GM12878 (cell line): Measurements from ENCODE around the gene SOX18. TPM values are rescaled to one million over a fixed set of nuclear protein-coding genes. Genes with fewer than 3 reads are reported as not detected.

Experiments
- ATAC-seq: fragments of 200-7000 bp; cut with Tn5 transposase; 3 replicates; pipeline ENCODE4 v1.9.1; 2020; ENCODE audit warnings: mild to moderate bottlenecking, moderate library complexity
- BruUV-seq: library from RNA; stranded (reverse); fragments of 400-500 nt; replicated peaks from 2 replicates; lab custom pipeline; 2021; lab: Mats Ljungman, UMichigan
- CTCF ChIA-PET: fragments of 300-600 bp; sonication (Branson Sonifier 250); formaldehyde crosslinking; extraction: SDS; loops from one replicate; lab custom pipeline; 2021; ENCODE audit warnings: inconsistent platforms; lab: Yijun Ruan, JAX
- POLR2A ChIA-PET: fragments of 350-600 bp; formaldehyde crosslinking; extraction: SDS; loops from one replicate; lab custom pipeline; 2021; ENCODE audit warnings: inconsistent platforms; lab: Charles Lee
- RAD21 ChIA-PET: fragments of 300-600 bp; sonication (Branson Sonifier 250); formaldehyde crosslinking; loops from one replicate; lab custom pipeline; 2023; ENCODE audit warnings: antibody characterized with exemption; ENCODE audit not compliant: unreplicated experiment; lab: Charles Lee
- SMC1A ChIA-PET: fragments of 300-600 bp; sonication (Branson Sonifier 250); formaldehyde crosslinking; loops from one replicate; lab custom pipeline; 2023; ENCODE audit not compliant: unreplicated experiment, uncharacterized antibody; lab: Charles Lee
- DNase-seq: peaks from one replicate; pipeline ENCODE4 v3.0.0-alpha.2; 2011; ENCODE audit warnings: low read depth, low spot score
- FAIRE-seq: peaks from 3 replicates; lab custom pipeline; 2011; peaks lifted over from hg19 to GRCh38; lab: Jason Lieb, UNC
- H2AFZ ChIP-seq: 2 replicates; pipeline ENCODE4 v1.6.0; 2011; ENCODE audit warnings: low read depth, low read length, control low read depth; ENCODE audit not compliant: control insufficient read depth
- H3K27ac ChIP-seq: 2 replicates; pipeline ENCODE4 v1.5.1; 2011; ENCODE audit warnings: control low read depth; ENCODE audit not compliant: control insufficient read depth, insufficient read depth
- H3K27me3 ChIP-seq, 2 experiments: replicated peaks in 1 of 2; 2 replicates each; pipeline versions ENCODE4 v1.6.0 to v1.6.1; 2011; ENCODE audit warnings: low read length in 1 of 2; ENCODE audit not compliant: control insufficient read depth in 2 of 2, insufficient read depth in 2 of 2
- H3K36me3 ChIP-seq, 2 experiments: 2 replicates each; pipeline ENCODE4 v1.5.1; 2011; ENCODE audit warnings: low read length in 1 of 2; ENCODE audit not compliant: control insufficient read depth in 2 of 2, insufficient read depth in 2 of 2
- H3K4me1 ChIP-seq: 2 replicates; pipeline ENCODE4 v1.6.1; 2011; ENCODE audit warnings: mild to moderate bottlenecking, low read length, moderate library complexity, mixed read lengths; ENCODE audit not compliant: control insufficient read depth, insufficient read depth
- H3K4me2 ChIP-seq: 2 replicates; pipeline ENCODE4 v1.6.0; 2011; ENCODE audit warnings: control low read depth; ENCODE audit not compliant: control insufficient read depth, insufficient read depth
- H3K4me3 ChIP-seq: fragments of 200-600 bp; sonication (generic); 2 replicates; pipeline ENCODE4 v1.5.1; 2016
- H3K79me2 ChIP-seq: 2 replicates; pipeline ENCODE4 v1.6.0; 2011; ENCODE audit warnings: low read length; ENCODE audit not compliant: control insufficient read depth, insufficient read depth
- H3K9ac ChIP-seq: 2 replicates; pipeline ENCODE4 v1.8.0; 2011; ENCODE audit warnings: low read length, control low read depth, mixed read lengths; ENCODE audit not compliant: control insufficient read depth, insufficient read depth
- H3K9me3 ChIP-seq: replicated peaks from 3 replicates; pipeline ENCODE4 v1.5.1; 2011; ENCODE audit warnings: mild to moderate bottlenecking, low read length; ENCODE audit not compliant: control insufficient read depth, insufficient read depth
- H4K20me1 ChIP-seq: 2 replicates; pipeline ENCODE4 v1.6.0; 2011; ENCODE audit not compliant: control insufficient read depth, insufficient read depth
- BACH1 ChIP-seq: fragments of 450-650 bp; IDR thresholded peaks from 2 replicates; pipeline ENCODE4 v1.6.1; 2017; ENCODE audit warnings: mild to moderate bottlenecking, borderline replicate concordance
- BRCA1 ChIP-seq: IDR thresholded peaks from 2 replicates; pipeline ENCODE4 v1.6.1; 2011; ENCODE audit warnings: low read depth, low read length, improper control_type of control experiment
- NR2F1 ChIP-seq: fragments of 450-650 bp; conservative IDR thresholded peaks from 2 replicates; pipeline ENCODE4 v1.6.1; 2017; ENCODE audit warnings: mild to moderate bottlenecking
- POLR2A ChIP-seq: IDR thresholded peaks from 2 replicates; pipeline ENCODE4 v1.6.1; 2011; ENCODE audit warnings: low read depth, mild to moderate bottlenecking, low read length
- TCF3 ChIP-seq: IDR thresholded peaks from 2 replicates; pipeline ENCODE4 v1.6.1; 2012; ENCODE audit warnings: low read depth, mild to moderate bottlenecking, low read length, borderline replicate concordance; ENCODE audit not compliant: insufficient read depth
- WGBS: methylation state at CpG from one replicate; pipeline ENCODE4 v1.1.6; 2016; ENCODE audit warnings: low lambda C conversion rate; ENCODE audit not compliant: insufficient replicate concordance, insufficient coverage; ENCODE audit errors: missing lambda C conversion rate; 5-methylcytosine and 5-hydroxymethylcytosine counted together
- in situ Hi-C: fragments of 300-500 bp; cut with MboI; formaldehyde crosslinking; loops from 9 replicates; pipeline ENCODE4 v1.14.3; 2018; ENCODE audit warnings: mixed read lengths
- intact Hi-C: fragments of 100-400 bp; cut with micrococcal nuclease; formaldehyde crosslinking; loops from one replicate; pipeline ENCODE4 v1.14.2; 2022; ENCODE audit not compliant: unreplicated experiment
- polyA plus RNA-seq, 11 experiments: library from polyadenylated mRNA; depleted of rRNA in 4 of 11; unstranded in 6 of 11; stranded (reverse) in 5 of 11; fragments of >200 nt; fragmentation: Nextera tagmentation in 4 of 11; fragmentation: Illumina TruSeq in 1 of 11; extraction: Ambion mirVana in 4 of 11; extraction: Trizol in 1 of 11; gene quantifications; 1 replicate in 1 of 11; 2 replicates in 10 of 11; pipeline versions ENCODE4 v1.2.1 to v1.2.3, GENCODE V29; 2011 to 2016; ENCODE audit warnings: inconsistent platforms in 2 of 11, missing spikeins in 2 of 11, low read depth in 1 of 11
- total RNA-seq, 4 experiments: library from RNA; depleted of rRNA in 3 of 4; stranded (reverse); fragments of >200 nt in 3 of 4; fragmentation: Illumina TruSeq in 1 of 4; extraction: Trizol in 1 of 4; gene quantifications; 2 replicates each; pipeline versions ENCODE4 v1.2.1 to v1.2.3, GENCODE V29; 2013 to 2021
- TF ChIP-seq, protein P1 (sequence below): fragments of 450-650 bp; formaldehyde crosslinking; IDR thresholded peaks from 2 replicates; pipeline ENCODE4 v1.4.0; 2022; ENCODE audit warnings: mild to moderate bottlenecking, moderate library complexity

The SOX18 gene
- total and polyA plus RNA-seq, 10 of the 15 experiments (the other 5 are each of a cell fraction or from before 2014, with no cell fraction given), result 0.05 to 5.6 (median 0.28) TPM; not detected in 3

DNA sequence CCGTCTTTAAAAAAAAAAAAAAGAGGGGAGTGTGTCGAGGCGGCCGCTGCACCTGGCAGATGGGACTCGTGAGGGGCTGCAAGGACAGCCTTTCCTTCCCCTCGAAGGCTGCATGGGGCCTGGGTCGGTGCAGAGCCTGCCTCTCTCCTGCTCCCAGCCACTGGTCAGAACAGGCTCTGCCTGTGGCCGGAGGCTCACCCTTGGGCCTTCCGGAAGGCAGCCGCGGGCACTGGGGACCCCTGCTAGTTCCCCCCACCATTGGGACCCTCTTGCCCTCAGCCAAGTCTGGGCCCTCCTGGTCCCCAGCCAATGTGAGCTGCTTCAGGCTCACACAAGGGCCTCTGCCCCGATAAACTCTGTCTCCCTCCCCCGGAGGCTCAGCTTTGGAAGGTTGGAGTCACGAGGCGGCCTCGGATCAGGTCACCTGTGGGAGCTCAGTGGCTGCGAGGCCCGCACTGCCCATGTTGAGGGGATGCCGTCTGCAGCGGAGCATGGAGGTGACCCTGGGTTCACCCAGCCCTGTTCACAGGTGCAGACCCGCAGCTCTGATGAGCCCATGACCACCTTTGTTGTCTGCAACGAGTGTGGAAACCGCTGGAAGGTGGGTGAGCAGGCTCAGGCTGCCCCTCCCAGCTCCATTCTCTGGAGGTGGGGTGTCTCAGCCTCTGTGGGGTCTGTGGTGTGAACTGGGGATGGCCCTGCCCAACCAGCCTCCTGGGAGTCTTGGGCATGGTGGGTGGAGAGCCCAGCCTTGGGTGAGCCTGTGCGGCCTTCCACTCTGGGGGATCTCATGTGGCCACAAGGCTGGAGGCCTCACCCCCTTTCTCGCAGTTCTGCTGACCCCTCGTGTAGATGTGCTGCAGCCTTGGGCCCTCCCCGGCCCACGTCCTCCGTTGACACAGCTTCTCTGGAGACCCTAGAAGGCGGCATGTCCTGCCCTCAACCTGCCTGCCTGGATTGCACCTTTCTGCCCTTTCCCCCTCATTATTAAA, 22.2 kb upstream of the SOX18 start:
- Histone ChIP-seq H3K9ac (no peak overlapping the region), H2AFZ (no peak overlapping the region), H3K4me1 (peaks cover 8% of the 10 kb centered on the region), H3K9me3 (no peaks in the 10 kb centered on the region), H3K36me3 (peaks cover 3 to 22% of the 10 kb centered on the region in 2 experiments), H4K20me1 (no peaks in the 10 kb centered on the region), H3K4me2 (no peak overlapping the region), H3K4me3 (no peak overlapping the region), H3K27ac (no peak overlapping the region), H3K27me3 (no peaks in the 10 kb centered on the region), H3K79me2 (peaks cover 8% of the 10 kb centered on the region)
- BruUV-seq, result no TSS peak
- FAIRE-seq (no peak), DNase-seq (no peak), ATAC-seq (no peak)
- ChIA-PET CTCF (interaction anchor here (0.5 to 2.8 kb wide), 4 partner anchors 14 to 367 kb away, joined by 3 to 7 read pairs (median 4); no protein-coding TSS in a partner anchor), POLR2A (no interaction called here), SMC1A (interaction anchor here (0.6 kb wide), 1 partner anchor 15 kb away, joined by 4 read pairs; no protein-coding TSS in a partner anchor), RAD21 (no interaction called here)
- TF ChIP-seq POLR2A (peak; percentile 61), BRCA1 (no peak), BACH1 (no peak), TCF3 (no peak), NR2F1 (no peak)
- TF ChIP-seq, protein P1, sequence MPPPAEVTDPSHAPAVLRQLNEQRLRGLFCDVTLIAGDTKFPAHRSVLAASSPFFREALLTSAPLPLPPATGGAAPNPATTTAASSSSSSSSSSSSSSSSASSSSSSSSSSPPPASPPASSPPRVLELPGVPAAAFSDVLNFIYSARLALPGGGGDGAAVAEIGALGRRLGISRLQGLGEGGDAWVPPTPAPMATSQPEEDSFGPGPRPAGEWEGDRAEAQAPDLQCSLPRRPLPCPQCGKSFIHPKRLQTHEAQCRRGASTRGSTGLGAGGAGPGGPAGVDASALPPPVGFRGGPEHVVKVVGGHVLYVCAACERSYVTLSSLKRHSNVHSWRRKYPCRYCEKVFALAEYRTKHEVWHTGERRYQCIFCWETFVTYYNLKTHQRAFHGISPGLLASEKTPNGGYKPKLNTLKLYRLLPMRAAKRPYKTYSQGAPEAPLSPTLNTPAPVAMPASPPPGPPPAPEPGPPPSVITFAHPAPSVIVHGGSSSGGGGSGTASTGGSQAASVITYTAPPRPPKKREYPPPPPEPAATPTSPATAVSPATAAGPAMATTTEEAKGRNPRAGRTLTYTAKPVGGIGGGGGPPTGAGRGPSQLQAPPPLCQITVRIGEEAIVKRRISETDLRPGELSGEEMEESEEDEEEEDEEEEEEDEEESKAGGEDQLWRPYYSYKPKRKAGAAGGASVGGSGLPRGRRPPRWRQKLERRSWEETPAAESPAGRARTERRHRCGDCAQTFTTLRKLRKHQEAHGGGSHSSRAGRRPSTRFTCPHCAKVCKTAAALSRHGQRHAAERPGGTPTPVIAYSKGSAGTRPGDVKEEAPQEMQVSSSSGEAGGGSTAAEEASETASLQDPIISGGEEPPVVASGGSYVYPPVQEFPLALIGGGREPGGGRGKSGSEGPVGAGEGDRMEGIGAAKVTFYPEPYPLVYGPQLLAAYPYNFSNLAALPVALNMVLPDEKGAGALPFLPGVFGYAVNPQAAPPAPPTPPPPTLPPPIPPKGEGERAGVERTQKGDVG (CRISPR knock-in tag), result no peak
- in situ Hi-C loops (no loop called here), intact Hi-C loops (no loop called here)
- 57% methylated on average over 29 of the region's 30 CpGs for WGBS
